Effector memory CD8-positive, alpha-beta T cell (primary cell): ENCODE data around the gene SERPINA5.

Experiments
- ATAC-seq: fragments of 150-1000 bp; cut with Tn5 transposase; replicated peaks from 2 replicates; pipeline ENCODE4 v1.10.0; 2021; ENCODE audit warnings: mild to moderate bottlenecking, moderate library complexity
- DNase-seq, 3 experiments: peaks; one replicate each; pipeline ENCODE4 v3.0.0; 2021
- H3K27ac Mint-ChIP-seq, 2 donors: one replicate each; pipeline ENCODE4 v1.8.0; 2022; ENCODE audit warnings: mild to moderate bottlenecking in 2 of 2, mixed read lengths in 2 of 2, moderate library complexity in 2 of 2
- H3K27me3 Mint-ChIP-seq, 2 donors: one replicate each; pipeline ENCODE4 v1.8.0; 2022; ENCODE audit warnings: mixed read lengths in 2 of 2
- H3K36me3 Mint-ChIP-seq: one replicate; pipeline ENCODE4 v1.8.0; 2022; ENCODE audit warnings: mild to moderate bottlenecking, moderate library complexity, mixed read lengths; ENCODE audit not compliant: insufficient read depth
- H3K4me1 Mint-ChIP-seq, 2 donors: one replicate each; pipeline ENCODE4 v1.8.0; 2022; ENCODE audit warnings: low read depth in 2 of 2, mixed read lengths in 2 of 2
- H3K4me3 Mint-ChIP-seq, 2 donors: one replicate each; pipeline ENCODE4 v1.8.0; 2022; ENCODE audit warnings: mild to moderate bottlenecking in 2 of 2, mixed read lengths in 2 of 2, moderate library complexity in 2 of 2
- H3K9me3 Mint-ChIP-seq, 2 donors: one replicate each; pipeline ENCODE4 v1.8.0; 2022; ENCODE audit warnings: mixed read lengths in 2 of 2

The SERPINA5 gene

DNA sequence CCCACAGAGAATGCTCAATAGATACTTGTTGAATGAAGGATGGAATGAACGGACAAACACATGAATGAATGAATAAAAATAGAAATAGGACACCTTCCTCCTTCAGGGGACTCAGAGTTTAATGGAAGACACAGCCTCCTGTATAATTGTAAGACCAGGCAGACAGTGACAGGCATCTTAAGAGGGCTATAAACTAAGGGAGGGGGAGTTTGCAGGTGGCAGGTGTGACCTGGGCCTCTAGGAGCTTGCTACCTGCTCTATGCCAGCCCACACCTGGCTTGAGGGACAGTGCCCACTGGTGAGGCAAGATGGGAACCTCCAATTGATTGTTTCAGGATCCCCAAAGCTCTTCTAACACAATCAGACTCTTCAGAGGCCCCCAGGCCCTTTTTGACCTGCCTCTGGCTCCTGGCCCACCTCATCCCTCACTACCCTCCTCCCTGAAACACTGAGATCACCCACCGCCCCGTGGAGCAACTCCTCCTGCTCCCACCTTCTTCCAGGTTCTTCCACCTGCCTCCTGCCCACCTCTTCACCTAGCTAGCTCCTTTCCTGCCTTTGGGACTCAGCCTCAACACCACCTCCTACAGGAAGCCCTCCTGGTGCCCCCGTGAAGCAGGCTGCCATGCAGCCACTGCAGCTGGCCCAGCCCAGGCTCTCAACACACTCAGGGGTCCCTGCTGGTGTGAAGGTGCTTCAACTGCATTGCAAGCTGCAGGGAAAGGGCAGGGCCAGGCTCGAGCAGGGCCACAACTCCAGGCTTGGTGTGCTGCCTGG is 40.3 kb downstream of the SERPINA5 start:
- no peaks in the 10 kb centered on the region for H3K4me1 Mint-ChIP-seq
- H3K36me3 Mint-ChIP-seq: peaks cover 7% of the 10 kb centered on the region
- DNase-seq (no peak), ATAC-seq (no peak)
- H3K4me3 Mint-ChIP-seq: no peak overlapping the region
- peaks cover 20 to 23% of the 10 kb centered on the region in 2 donors for H3K27me3 Mint-ChIP-seq
- H3K27ac Mint-ChIP-seq: no peak overlapping the region
- peaks cover 0 to 18% of the 10 kb centered on the region in 2 donors for H3K9me3 Mint-ChIP-seq

DNA sequence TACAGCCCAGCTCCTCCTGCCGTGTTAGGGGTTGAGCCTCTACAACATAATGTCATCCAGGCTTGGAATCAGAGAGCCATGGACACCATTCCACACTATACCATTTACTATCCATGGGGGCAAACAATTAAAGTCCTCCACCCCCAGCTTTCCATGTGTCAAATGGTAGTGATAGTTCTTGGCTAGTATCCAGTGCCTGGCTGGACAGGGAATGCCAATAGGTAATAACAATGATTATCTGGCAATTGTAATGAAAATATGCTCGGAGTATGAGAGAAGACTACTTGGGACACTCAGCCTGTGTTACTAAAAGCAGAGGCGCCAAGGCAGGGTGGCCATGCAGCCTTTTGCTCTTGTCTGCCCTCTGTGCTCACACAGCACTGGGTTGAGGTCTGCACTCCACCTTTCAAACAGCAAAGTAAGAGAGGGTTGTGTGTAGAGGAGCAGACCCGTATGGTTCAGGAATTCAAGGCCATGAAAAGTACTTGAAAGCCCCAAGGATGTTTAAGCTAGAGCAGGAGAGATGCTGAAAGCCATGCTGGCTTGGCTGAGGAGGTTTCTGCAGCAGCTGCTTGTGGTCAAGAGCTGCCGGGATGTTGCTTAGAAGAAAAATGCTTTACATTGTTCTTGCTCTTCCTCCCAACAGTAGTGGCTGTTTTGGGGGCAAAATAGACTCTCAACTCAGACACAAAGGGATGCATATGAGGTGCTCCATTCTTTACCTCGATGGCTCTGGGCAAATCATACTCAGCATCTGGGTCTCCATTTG is 41.6 kb downstream of the SERPINA5 start:
- H3K36me3 Mint-ChIP-seq: peaks cover 7% of the 10 kb centered on the region
- no peak for ATAC-seq
- H3K4me3 Mint-ChIP-seq: no peak overlapping the region
- H3K27me3 Mint-ChIP-seq: peaks cover 27 to 28% of the 10 kb centered on the region in 2 donors
- H3K27ac Mint-ChIP-seq: no peak overlapping the region
- H3K4me1 Mint-ChIP-seq: no peaks in the 10 kb centered on the region
- no peak for DNase-seq
- H3K9me3 Mint-ChIP-seq: peaks cover 0 to 18% of the 10 kb centered on the region in 2 donors

DNA sequence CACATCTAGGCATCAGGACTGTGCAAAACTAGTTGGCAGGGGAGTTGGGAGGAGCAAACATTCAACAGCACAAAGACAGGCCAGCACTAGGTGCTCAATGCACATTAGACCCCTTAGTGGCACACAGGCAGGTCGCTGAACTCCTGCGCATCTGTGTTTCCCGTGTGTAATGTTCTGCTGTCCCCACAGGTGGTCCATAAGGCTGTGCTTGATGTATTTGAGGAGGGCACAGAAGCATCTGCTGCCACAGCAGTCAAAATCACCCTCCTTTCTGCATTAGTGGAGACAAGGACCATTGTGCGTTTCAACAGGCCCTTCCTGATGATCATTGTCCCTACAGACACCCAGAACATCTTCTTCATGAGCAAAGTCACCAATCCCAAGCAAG is 42.2 kb downstream of the SERPINA5 start:
- no peaks in the 10 kb centered on the region for H3K4me1 Mint-ChIP-seq
- no peak overlapping the region for H3K4me3 Mint-ChIP-seq
- no peak for DNase-seq
- H3K27me3 Mint-ChIP-seq: peaks cover 28 to 33% of the 10 kb centered on the region in 2 donors
- no peak overlapping the region for H3K27ac Mint-ChIP-seq
- peaks cover 7% of the 10 kb centered on the region for H3K36me3 Mint-ChIP-seq
- H3K9me3 Mint-ChIP-seq: peaks cover 0 to 17% of the 10 kb centered on the region in 2 donors
- no peak for ATAC-seq

- Mint-ChIP-seq H3K27ac (no peak overlapping the region), H3K27me3 (peaks cover 28 to 36% of the 10 kb centered on the region in 2 donors), H3K4me3 (no peak overlapping the region), H3K36me3 (peaks cover 7% of the 10 kb centered on the region), H3K9me3 (peaks cover 0 to 11% of the 10 kb centered on the region in 2 donors), H3K4me1 (no peaks in the 10 kb centered on the region)
- no peak for ATAC-seq
- DNase-seq: no peak
Measured at GRCh38 chr14:94623856-94624499, 42.8 kb downstream of the SERPINA5 start.

DNA sequence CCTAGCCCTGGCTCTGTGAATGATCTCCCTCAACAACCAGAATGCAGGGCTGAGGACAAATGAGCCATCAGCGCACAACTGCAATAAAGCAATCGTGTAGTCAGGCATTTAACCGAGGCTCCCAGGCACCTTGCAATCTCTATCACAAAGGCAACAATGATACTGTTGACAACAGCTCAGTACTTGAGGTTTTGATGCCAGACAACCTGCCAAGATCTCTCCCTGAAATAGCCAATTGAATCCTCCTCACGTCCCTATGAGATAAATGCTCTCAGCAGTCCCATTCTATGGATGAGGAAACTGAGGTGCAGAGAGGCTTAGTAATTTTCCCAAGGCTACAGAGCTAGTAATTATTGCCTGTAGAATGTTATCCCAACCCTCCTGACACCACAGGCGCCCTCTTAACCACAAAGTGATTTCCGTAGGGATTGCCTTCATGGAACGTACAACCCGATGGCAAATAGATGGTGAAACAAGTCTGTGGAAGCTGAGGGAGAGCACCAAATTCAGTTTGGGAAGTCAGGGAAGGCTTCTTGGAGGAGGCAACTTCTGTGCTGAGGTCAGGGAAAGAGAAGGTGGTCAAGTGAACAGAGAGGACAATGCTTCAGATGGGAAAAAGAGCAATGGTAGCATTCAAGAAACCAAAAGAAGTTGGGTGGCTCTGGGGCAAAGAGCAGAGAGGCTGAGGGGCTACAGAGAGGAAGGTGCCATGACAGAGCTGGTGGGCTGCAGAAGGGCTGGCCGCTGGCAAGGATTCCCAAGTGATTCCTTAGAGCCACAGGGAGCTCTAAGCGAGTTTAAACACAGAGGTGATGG is 43.5 kb downstream of the SERPINA5 start:
- DNase-seq (no peak), ATAC-seq (no peak)
- peaks cover 28 to 37% of the 10 kb centered on the region in 2 donors for H3K27me3 Mint-ChIP-seq
- H3K9me3 Mint-ChIP-seq: peaks cover 0 to 5% of the 10 kb centered on the region in 2 donors
- H3K36me3 Mint-ChIP-seq: peaks cover 6% of the 10 kb centered on the region
- H3K4me1 Mint-ChIP-seq: no peaks in the 10 kb centered on the region
- no peak overlapping the region for H3K27ac Mint-ChIP-seq
- H3K4me3 Mint-ChIP-seq: no peak overlapping the region

- DNase-seq (no peak), ATAC-seq (no peak)
- H3K4me1 Mint-ChIP-seq: no peaks in the 10 kb centered on the region
- H3K27me3 Mint-ChIP-seq: peaks cover 24 to 31% of the 10 kb centered on the region in 2 donors
- H3K27ac Mint-ChIP-seq: no peak overlapping the region
- H3K36me3 Mint-ChIP-seq: peaks cover under 1% of the 10 kb centered on the region
- no peaks in the 10 kb centered on the region for H3K9me3 Mint-ChIP-seq
- no peak overlapping the region for H3K4me3 Mint-ChIP-seq
Measured at GRCh38 chr14:94625353-94625635, 44.1 kb downstream of the SERPINA5 start.

- H3K4me3 Mint-ChIP-seq: no peak overlapping the region
Measured at GRCh38 chr14:94628578-94628977, 47.4 kb downstream of the SERPINA5 start.

GRCh38 chr14:94630396-94630795 is 49.2 kb downstream of the SERPINA5 start:
- no peak overlapping the region for H3K27ac Mint-ChIP-seq
- H3K27me3 Mint-ChIP-seq: peaks cover 18 to 33% of the 10 kb centered on the region in 2 donors
- H3K4me1 Mint-ChIP-seq: no peaks in the 10 kb centered on the region
- no peaks in the 10 kb centered on the region for H3K36me3 Mint-ChIP-seq
- ATAC-seq (no peak), DNase-seq (no peak)
- H3K9me3 Mint-ChIP-seq: peaks cover 0 to 2% of the 10 kb centered on the region in 2 donors
- no peak overlapping the region for H3K4me3 Mint-ChIP-seq

More at GRCh38 chr14:94628578-94628977, 47.4 kb downstream of the SERPINA5 start:
- no peak for DNase-seq
- no peaks in the 10 kb centered on the region for H3K36me3 Mint-ChIP-seq
- peaks cover 18 to 33% of the 10 kb centered on the region in 2 donors for H3K27me3 Mint-ChIP-seq
- no peak for ATAC-seq
- peaks cover 0 to 2% of the 10 kb centered on the region in 2 donors for H3K9me3 Mint-ChIP-seq
- no peaks in the 10 kb centered on the region for H3K4me1 Mint-ChIP-seq
- no peak overlapping the region for H3K27ac Mint-ChIP-seq

GRCh38 chr14:94631050-94631449 is 49.8 kb downstream of the SERPINA5 start:
- H3K4me1 Mint-ChIP-seq: no peaks in the 10 kb centered on the region
- H3K36me3 Mint-ChIP-seq: no peaks in the 10 kb centered on the region
- H3K27me3 Mint-ChIP-seq: peaks cover 18 to 33% of the 10 kb centered on the region in 2 donors
- H3K4me3 Mint-ChIP-seq: no peak overlapping the region
- H3K9me3 Mint-ChIP-seq: peaks cover 0 to 2% of the 10 kb centered on the region in 2 donors
- no peak for DNase-seq
- H3K27ac Mint-ChIP-seq: no peak overlapping the region
- ATAC-seq: no peak

- Mint-ChIP-seq H3K27me3 (peaks cover 18 to 33% of the 10 kb centered on the region in 2 donors), H3K9me3 (peaks cover 0 to 2% of the 10 kb centered on the region in 2 donors)
Measured at GRCh38 chr14:94631536-94632304, 50.5 kb downstream of the SERPINA5 start.

GRCh38 chr14:94632305-94632590 is 51.0 kb downstream of the SERPINA5 start:
- H3K4me1 Mint-ChIP-seq: no peaks in the 10 kb centered on the region
- no peak overlapping the region for H3K27ac Mint-ChIP-seq
- peaks cover 0 to 2% of the 10 kb centered on the region in 2 donors for H3K9me3 Mint-ChIP-seq

More at GRCh38 chr14:94631536-94632304, 50.5 kb downstream of the SERPINA5 start:
- H3K27ac Mint-ChIP-seq: no peak overlapping the region
- ATAC-seq: no peak
- no peaks in the 10 kb centered on the region for H3K36me3 Mint-ChIP-seq
- DNase-seq: no peak
- H3K4me3 Mint-ChIP-seq: no peak overlapping the region
- H3K4me1 Mint-ChIP-seq: no peaks in the 10 kb centered on the region

DNA sequence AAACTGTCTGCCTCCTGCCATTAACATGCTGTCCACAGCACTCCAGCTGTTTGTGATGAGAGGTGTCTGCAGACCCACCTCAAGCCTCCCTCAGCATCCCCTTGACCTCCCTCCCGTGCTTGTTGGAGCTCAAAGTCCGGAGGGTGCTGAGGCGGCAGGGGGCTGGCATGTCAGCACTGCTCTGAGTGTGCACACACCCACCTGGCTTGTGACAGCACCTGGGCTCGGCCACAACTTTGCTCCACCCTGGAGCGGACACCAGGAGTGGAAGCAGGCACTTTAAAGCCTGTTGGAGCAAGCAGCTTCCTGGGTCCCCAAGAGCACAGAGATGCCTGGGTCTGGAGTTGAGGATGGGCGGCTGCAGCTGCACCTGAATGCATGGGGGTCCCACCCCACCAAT is 51.9 kb downstream of the SERPINA5 start:
- no peaks in the 10 kb centered on the region for H3K4me1 Mint-ChIP-seq
- peaks cover 0 to 2% of the 10 kb centered on the region in 2 donors for H3K9me3 Mint-ChIP-seq
- peaks cover 14 to 23% of the 10 kb centered on the region in 2 donors for H3K27me3 Mint-ChIP-seq
- no peak overlapping the region for H3K27ac Mint-ChIP-seq
- no peak for ATAC-seq
- no peak for DNase-seq
- H3K36me3 Mint-ChIP-seq: no peaks in the 10 kb centered on the region
- H3K4me3 Mint-ChIP-seq: no peak overlapping the region

More at GRCh38 chr14:94632305-94632590, 51.0 kb downstream of the SERPINA5 start:
- no peak overlapping the region for H3K4me3 Mint-ChIP-seq
- H3K27me3 Mint-ChIP-seq: peaks cover 16 to 27% of the 10 kb centered on the region in 2 donors
- H3K36me3 Mint-ChIP-seq: no peaks in the 10 kb centered on the region
- no peak for DNase-seq
- no peak for ATAC-seq
